Osteoblast (primary cell): ENCODE measurements around the gene SIX1. TPM values are rescaled to one million over a fixed set of nuclear protein-coding genes. Genes with fewer than 3 reads are reported as not detected.

Experiments
- DNase-seq: peaks from one replicate; pipeline ENCODE4 v3.0.0; 2011; ENCODE audit warnings: low spot score, mixed read lengths; ENCODE audit not compliant: insufficient read length; ENCODE audit errors: missing footprints
- H2AFZ ChIP-seq: 2 replicates; pipeline ENCODE4 v1.6.0; 2011; ENCODE audit warnings: mild to moderate bottlenecking, low read length
- H3K27ac ChIP-seq: 2 replicates; pipeline ENCODE4 v1.5.1; 2011; ENCODE audit warnings: mild to moderate bottlenecking, low read depth, low read length, moderate library complexity
- H3K27me3 ChIP-seq: 2 replicates; pipeline ENCODE4 v1.6.0; 2012; ENCODE audit warnings: mild to moderate bottlenecking, control low read depth, inconsistent platforms, low read length, moderate library complexity; ENCODE audit not compliant: insufficient read depth
- H3K36me3 ChIP-seq: 2 replicates; pipeline ENCODE4 v1.5.1; 2011; ENCODE audit warnings: mild to moderate bottlenecking, low read length, control low read depth, moderate library complexity; ENCODE audit not compliant: insufficient read depth
- H3K4me1 ChIP-seq: 2 replicates; pipeline ENCODE4 v1.5.1; 2011; ENCODE audit warnings: mild to moderate bottlenecking, low read length, control low read depth, moderate library complexity; ENCODE audit not compliant: insufficient read depth
- H3K4me2 ChIP-seq: 2 replicates; pipeline ENCODE4 v1.6.0; 2011; ENCODE audit warnings: mild to moderate bottlenecking, low read length; ENCODE audit not compliant: insufficient read depth
- H3K4me3 ChIP-seq: fragments of 200-600 bp; sonication (generic); 3 replicates; pipeline ENCODE4 v1.5.1; 2012; ENCODE audit warnings: mild to moderate bottlenecking, low read length, inconsistent platforms; ENCODE audit not compliant: insufficient read depth
- H3K79me2 ChIP-seq: 2 replicates; pipeline ENCODE4 v1.6.0; 2012; ENCODE audit warnings: mild to moderate bottlenecking, low read length, control low read depth, inconsistent platforms; ENCODE audit not compliant: insufficient read depth
- H3K9me3 ChIP-seq: 2 replicates; pipeline ENCODE4 v1.5.1; 2011; ENCODE audit warnings: low read depth, low read length, control low read depth
- H4K20me1 ChIP-seq: 2 replicates; pipeline ENCODE4 v1.6.0; 2012; ENCODE audit warnings: mild to moderate bottlenecking, low read length, control low read depth; ENCODE audit not compliant: insufficient read depth
- CTCF ChIP-seq: IDR thresholded peaks from 2 replicates; pipeline ENCODE4 v1.5.1; 2011; ENCODE audit warnings: mild to moderate bottlenecking, low read depth, low read length, moderate library complexity; ENCODE audit errors: extremely low read depth
- total RNA-seq: library from RNA; depleted of rRNA; stranded (reverse); fragments of >200 nt; gene quantifications from 2 replicates; pipeline ENCODE4 v1.2.3, GENCODE V29; 2012

Gene SIX1
- total RNA-seq, 1 donor = 18.1 TPM

- Histone ChIP-seq H3K4me1 (peaks cover 44% of the 10 kb centered on the region), H3K4me2 (peak overlapping the region; percentile 99), H3K27me3 (peaks cover 4% of the 10 kb centered on the region), H3K9me3 (no peaks in the 10 kb centered on the region), H3K36me3 (peaks cover 4% of the 10 kb centered on the region), H4K20me1 (peaks cover 3% of the 10 kb centered on the region), H3K79me2 (peaks cover 68% of the 10 kb centered on the region), H2AFZ (peak overlapping the region; percentile 88), H3K4me3 (peak overlapping the region; percentile 92), H3K27ac (peak overlapping the region; percentile 70)
- TF ChIP-seq CTCF = no peak
- peak; percentile 90 for DNase-seq
Measured at GRCh38 chr14:60647081-60647836, 2.0 kb downstream of the SIX1 start.

GRCh38 chr14:60646226-60646818, 3.0 kb downstream of the SIX1 start:
- Histone ChIP-seq H3K36me3 (peaks cover 8% of the 10 kb centered on the region), H3K4me2 (peak overlapping the region; percentile 99), H3K4me1 (peaks cover 44% of the 10 kb centered on the region), H3K79me2 (peaks cover 78% of the 10 kb centered on the region), H4K20me1 (peaks cover 3% of the 10 kb centered on the region), H3K4me3 (peak overlapping the region; percentile 92), H2AFZ (peak overlapping the region; percentile 37), H3K27me3 (no peaks in the 10 kb centered on the region), H3K9me3 (no peaks in the 10 kb centered on the region), H3K27ac (peak overlapping the region; percentile 70)
- no peak for DNase-seq
- no peak for TF ChIP-seq CTCF

- H3K36me3 ChIP-seq = peaks cover 8% of the 10 kb centered on the region
- peaks cover 80% of the 10 kb centered on the region for H3K79me2 ChIP-seq
- H3K27ac ChIP-seq = peak overlapping the region; percentile 70
- no peaks in the 10 kb centered on the region for H3K9me3 ChIP-seq
- peaks cover 3% of the 10 kb centered on the region for H4K20me1 ChIP-seq
- peaks cover 38% of the 10 kb centered on the region for H3K4me1 ChIP-seq
- no peak overlapping the region for H2AFZ ChIP-seq
- no peaks in the 10 kb centered on the region for H3K27me3 ChIP-seq
- peak overlapping the region; percentile 99 for H3K4me2 ChIP-seq
- DNase-seq = no peak
- no peak for TF ChIP-seq CTCF
- peak overlapping the region; percentile 92 for H3K4me3 ChIP-seq
Measured at GRCh38 chr14:60645126-60645741, 4.0 kb downstream of the SIX1 start.

- Histone ChIP-seq H3K4me1 (peaks cover 34% of the 10 kb centered on the region), H3K27me3 (no peaks in the 10 kb centered on the region), H3K27ac (peak overlapping the region; percentile 70), H2AFZ (no peak overlapping the region), H3K36me3 (peaks cover 8% of the 10 kb centered on the region), H3K79me2 (peaks cover 80% of the 10 kb centered on the region), H3K9me3 (no peaks in the 10 kb centered on the region), H3K4me3 (peak overlapping the region; percentile 92), H3K4me2 (peak overlapping the region; percentile 99), H4K20me1 (peaks cover 3% of the 10 kb centered on the region)
- no peak for DNase-seq
- no peak for TF ChIP-seq CTCF
Measured at GRCh38 chr14:60644666-60645065, 4.6 kb downstream of the SIX1 start.
